GM18499 (cell line): ENCODE data around the gene SLC66A3.

Experiments
- ATAC-seq: cut with Tn5 transposase; IDR thresholded peaks from one replicate; pipeline ENCODE4 v1.9.1; 2021; ENCODE audit warnings: moderate number of reproducible peaks; ENCODE audit not compliant: insufficient read depth, unreplicated experiment

SLC66A3 gene

GRCh38 chr2:11155381-11156035 lies at the start of gene SLC66A3:
Gene SLC66A3 (plus strand): TSS chr2:11155467. CDS start chr2:11155547, 80 bp downstream.
- ATAC-seq, result peak; percentile 64

- ATAC-seq, result no peak
Observed at GRCh38 chr2:11109002-11109401, 46.3 kb upstream of the SLC66A3 start.

- ATAC-seq, result no peak
Observed at GRCh38 chr2:11112870-11113428, 42.3 kb upstream of the SLC66A3 start.

- ATAC-seq, result no peak
Observed at GRCh38 chr2:11117776-11118175, 37.5 kb upstream of the SLC66A3 start.

GRCh38 chr2:11118761-11119160 lies 36.5 kb upstream of the SLC66A3 start:
- no peak for ATAC-seq

- no peak for ATAC-seq
Observed at GRCh38 chr2:11121099-11121822, 34.0 kb upstream of the SLC66A3 start.

- ATAC-seq, result no peak
Observed at GRCh38 chr2:11121823-11122155, 33.5 kb upstream of the SLC66A3 start.

GRCh38 chr2:11122380-11122779 lies 32.9 kb upstream of the SLC66A3 start:
- no peak for ATAC-seq

GRCh38 chr2:11123001-11123809 lies 32.1 kb upstream of the SLC66A3 start:
- no peak for ATAC-seq

GRCh38 chr2:11123856-11124759 lies 31.2 kb upstream of the SLC66A3 start:
- no peak for ATAC-seq

- ATAC-seq, result no peak
Observed at GRCh38 chr2:11124760-11125068, 30.6 kb upstream of the SLC66A3 start.

- ATAC-seq, result no peak
Observed at GRCh38 chr2:11127761-11128160, 27.5 kb upstream of the SLC66A3 start.

- ATAC-seq, result no peak
Observed at GRCh38 chr2:11128243-11128951, 26.9 kb upstream of the SLC66A3 start.

- peak; percentile 51 for ATAC-seq
Observed at GRCh38 chr2:11129598-11130449, 25.4 kb upstream of the SLC66A3 start.

GRCh38 chr2:11131166-11131920 lies 23.9 kb upstream of the SLC66A3 start:
- ATAC-seq, result no peak

- ATAC-seq, result no peak
Observed at GRCh38 chr2:11132036-11132671, 23.1 kb upstream of the SLC66A3 start.

- no peak for ATAC-seq
Observed at GRCh38 chr2:11133238-11133935, 21.9 kb upstream of the SLC66A3 start.
